Measurements from ENCODE around the gene LIPA.

Gene LIPA

GRCh38 chr10:89241486-89242344 is 9.9 kb downstream of the LIPA start:
- Histone ChIP-seq H3K9me2 (replicated peaks; ENCODE audit: low read depth, low read length) (no peaks in the 10 kb centered on the region), H3K4me2 (ENCODE audit: low read depth, low read length, poor library complexity, severe bottlenecking) (peak overlapping the region; percentile 17), H3K79me2 (ENCODE audit: insufficient read depth, low read length) (no peaks in the 10 kb centered on the region), H2AFZ (ENCODE audit: low read length) (no peak overlapping the region), H3K9ac (ENCODE audit: low read depth, low read length, poor library complexity, severe bottlenecking) (peak overlapping the region; percentile 64), H4K20me1 (ENCODE audit: insufficient read depth, low read length, poor library complexity, severe bottlenecking) (no peaks in the 10 kb centered on the region), H3K4me3 (ENCODE audit: low read length, poor library complexity, severe bottlenecking) (no peak overlapping the region), H3K36me3 (ENCODE audit: insufficient read depth, low read length) (no peaks in the 10 kb centered on the region), H3F3A (ENCODE audit: low read depth) (no peaks in the 10 kb centered on the region), H3K9me3 (ENCODE audit: insufficient read depth, low read depth, low read length) (no peaks in the 10 kb centered on the region), H3K4me1 (ENCODE audit: insufficient read depth, low read length, poor library complexity, severe bottlenecking) (peaks cover 28% of the 10 kb centered on the region), H3K27me3 (ENCODE audit: insufficient read depth, low read length, poor library complexity, severe bottlenecking) (no peaks in the 10 kb centered on the region)
- TF ChIP-seq CTCF (conservative IDR thresholded peaks at IDR 0.05; ENCODE audit: low read length): no peak
- TF ChIP-seq EZH2phosphoT487 (IDR thresholded peaks at IDR 0.05; ENCODE audit: borderline replicate concordance): no peak

- Histone ChIP-seq H3K79me2 (ENCODE audit: insufficient read depth, low read length) (no peaks in the 10 kb centered on the region), H3K4me2 (ENCODE audit: low read depth, low read length, poor library complexity, severe bottlenecking) (no peak overlapping the region)
These were observed 10.5 kb downstream of the LIPA start for GRCh38 chr10:89241026-89241425.

GRCh38 chr10:89240519-89240918 is 11.1 kb downstream of the LIPA start:
- no peaks in the 10 kb centered on the region for H3K9me2 ChIP-seq (replicated peaks; ENCODE audit: low read depth, low read length)
- no peak overlapping the region for H2AFZ ChIP-seq (ENCODE audit: low read length)
- H3K36me3 ChIP-seq (ENCODE audit: insufficient read depth, low read length): no peaks in the 10 kb centered on the region
- H3K9ac ChIP-seq (ENCODE audit: low read depth, low read length, poor library complexity, severe bottlenecking): no peak overlapping the region
- no peaks in the 10 kb centered on the region for H3K9me3 ChIP-seq (ENCODE audit: insufficient read depth, low read depth, low read length)
- peaks cover 28% of the 10 kb centered on the region for H3K4me1 ChIP-seq (ENCODE audit: insufficient read depth, low read length, poor library complexity, severe bottlenecking)
- TF ChIP-seq CTCF (conservative IDR thresholded peaks at IDR 0.05; ENCODE audit: low read length): no peak
- TF ChIP-seq EZH2phosphoT487 (IDR thresholded peaks at IDR 0.05; ENCODE audit: borderline replicate concordance): no peak
- H3K27me3 ChIP-seq (ENCODE audit: insufficient read depth, low read length, poor library complexity, severe bottlenecking): no peaks in the 10 kb centered on the region
- H3F3A ChIP-seq (ENCODE audit: low read depth): no peaks in the 10 kb centered on the region
- no peaks in the 10 kb centered on the region for H3K79me2 ChIP-seq (ENCODE audit: insufficient read depth, low read length)
- H3K4me2 ChIP-seq (ENCODE audit: low read depth, low read length, poor library complexity, severe bottlenecking): no peak overlapping the region
- H3K4me3 ChIP-seq (ENCODE audit: low read length, poor library complexity, severe bottlenecking): no peak overlapping the region
- H4K20me1 ChIP-seq (ENCODE audit: insufficient read depth, low read length, poor library complexity, severe bottlenecking): no peaks in the 10 kb centered on the region

More at GRCh38 chr10:89241026-89241425, 10.5 kb downstream of the LIPA start:
- no peaks in the 10 kb centered on the region for H4K20me1 ChIP-seq (ENCODE audit: insufficient read depth, low read length, poor library complexity, severe bottlenecking)
- no peaks in the 10 kb centered on the region for H3K36me3 ChIP-seq (ENCODE audit: insufficient read depth, low read length)
- H3F3A ChIP-seq (ENCODE audit: low read depth): no peaks in the 10 kb centered on the region
- H2AFZ ChIP-seq (ENCODE audit: low read length): no peak overlapping the region
- TF ChIP-seq CTCF (conservative IDR thresholded peaks at IDR 0.05; ENCODE audit: low read length): no peak
- no peak for TF ChIP-seq EZH2phosphoT487 (IDR thresholded peaks at IDR 0.05; ENCODE audit: borderline replicate concordance)
- no peaks in the 10 kb centered on the region for H3K9me3 ChIP-seq (ENCODE audit: insufficient read depth, low read depth, low read length)
- H3K4me1 ChIP-seq (ENCODE audit: insufficient read depth, low read length, poor library complexity, severe bottlenecking): peaks cover 28% of the 10 kb centered on the region
- H3K4me3 ChIP-seq (ENCODE audit: low read length, poor library complexity, severe bottlenecking): no peak overlapping the region
- no peaks in the 10 kb centered on the region for H3K9me2 ChIP-seq (replicated peaks; ENCODE audit: low read depth, low read length)
- peak overlapping the region; percentile 64 for H3K9ac ChIP-seq (ENCODE audit: low read depth, low read length, poor library complexity, severe bottlenecking)
- no peaks in the 10 kb centered on the region for H3K27me3 ChIP-seq (ENCODE audit: insufficient read depth, low read length, poor library complexity, severe bottlenecking)

Measured in Loucy (cell line).